Measurements from ENCODE around the gene FOSL1.

FOSL1 gene

DNA sequence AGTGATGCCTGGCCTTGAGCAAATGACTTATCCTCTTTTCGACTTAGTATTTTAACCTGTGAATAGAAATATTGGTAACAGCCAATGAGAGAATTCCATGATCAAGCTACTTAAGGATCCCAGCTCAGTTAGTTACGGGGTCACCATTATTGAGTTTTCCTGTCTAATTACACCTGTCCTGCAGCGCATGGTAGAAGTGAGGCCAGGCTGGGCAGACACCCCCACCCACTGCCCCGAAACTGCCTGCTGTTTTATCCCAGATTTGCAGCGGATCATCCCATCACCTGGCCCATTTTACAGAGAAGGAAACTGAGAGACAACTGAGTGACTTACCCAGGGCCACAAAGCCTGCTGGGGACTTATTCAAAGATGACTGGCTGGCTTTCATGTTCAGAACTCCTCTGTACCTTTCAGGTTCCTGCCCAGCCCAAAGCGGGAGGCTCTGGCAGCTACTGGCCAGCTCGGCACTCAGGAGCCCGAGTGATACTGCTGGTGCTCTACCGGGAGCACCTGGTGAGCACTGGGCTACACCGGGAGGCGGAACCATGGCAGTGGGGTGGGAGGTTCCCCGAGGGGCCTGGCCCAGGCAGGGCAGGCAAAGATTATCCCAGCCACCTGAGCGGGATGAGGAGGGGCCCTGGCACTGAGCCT is 38.5 kb downstream of the FOSL1 start:
- DNase-seq = no peak

- DNase-seq = no peak
Measured at GRCh38 chr11:65861165-65861505, 39.1 kb downstream of the FOSL1 start.

DNA sequence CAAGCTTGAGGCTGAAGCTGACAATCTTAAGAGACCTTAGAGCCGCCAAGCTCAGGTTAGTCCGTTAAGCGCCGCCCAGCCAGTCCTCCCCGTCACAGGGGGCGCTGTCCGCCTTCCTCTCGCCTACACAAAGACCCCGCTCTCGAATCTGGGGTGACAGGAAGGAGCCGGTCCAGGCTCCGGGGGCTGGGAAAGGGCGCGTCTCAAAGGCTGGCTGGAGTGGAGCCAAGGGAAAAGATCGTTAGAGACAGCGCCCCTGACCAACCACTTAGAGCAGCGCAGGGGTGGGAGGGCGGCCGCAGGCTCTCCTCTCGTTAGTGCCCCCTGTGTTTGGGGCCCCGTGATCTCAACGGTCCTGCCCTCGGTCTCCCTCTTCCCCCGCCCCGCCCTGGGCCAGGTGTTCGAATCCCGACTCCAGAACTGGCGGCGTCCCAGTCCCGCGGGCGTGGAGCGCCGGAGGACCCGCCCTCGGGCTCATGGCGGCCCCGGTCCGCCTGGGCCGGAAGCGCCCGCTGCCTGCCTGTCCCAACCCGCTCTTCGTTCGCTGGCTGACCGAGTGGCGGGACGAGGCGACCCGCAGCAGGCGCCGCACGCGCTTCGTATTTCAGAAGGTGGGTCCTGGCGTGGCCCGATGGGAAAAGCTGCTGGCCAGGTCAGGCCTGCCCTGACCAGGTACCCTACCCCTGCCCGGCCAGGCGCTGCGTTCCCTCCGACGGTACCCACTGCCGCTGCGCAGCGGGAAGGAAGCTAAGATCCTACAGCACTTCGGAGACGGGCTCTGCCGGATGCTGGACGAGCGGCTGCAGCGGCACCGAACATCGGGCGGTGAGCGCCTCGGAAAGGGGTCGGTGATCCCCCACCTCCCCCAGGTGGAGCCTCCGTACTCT is 39.7 kb downstream of the FOSL1 start, which contains the start of gene MUS81:
TSS of gene MUS81 (plus strand) at position 156 of the 887 bp plus-strand sequence. CDS start at position 477, 321 bp downstream.
- DNase-seq = peak; percentile 95

DNA sequence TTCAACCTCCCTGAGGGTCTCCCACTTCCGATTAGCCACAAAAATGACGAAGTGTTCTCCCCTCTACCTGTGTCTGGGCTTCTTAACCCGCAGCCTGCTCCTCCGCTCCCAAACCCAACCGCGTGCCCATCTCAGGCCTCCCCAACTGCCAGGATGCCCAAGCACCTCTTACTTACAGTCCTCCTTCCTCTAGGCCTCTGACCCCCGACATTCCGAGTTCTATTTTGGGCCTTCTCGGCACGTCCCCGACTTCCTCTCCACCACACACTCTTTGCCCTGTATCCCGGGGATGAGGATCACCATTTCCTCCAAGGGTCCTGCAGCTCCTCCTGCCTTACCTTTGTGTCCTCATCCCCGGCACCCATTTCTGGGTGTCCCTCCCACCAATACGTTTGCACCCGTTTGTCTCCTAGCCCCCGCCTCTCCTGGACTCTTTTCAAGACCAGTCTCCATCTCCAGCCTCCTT is 40.3 kb downstream of the FOSL1 start:
- DNase-seq = no peak

GRCh38 chr11:65859095-65859811 is 40.9 kb downstream of the FOSL1 start:
- DNase-seq = peak; percentile 92

DNA sequence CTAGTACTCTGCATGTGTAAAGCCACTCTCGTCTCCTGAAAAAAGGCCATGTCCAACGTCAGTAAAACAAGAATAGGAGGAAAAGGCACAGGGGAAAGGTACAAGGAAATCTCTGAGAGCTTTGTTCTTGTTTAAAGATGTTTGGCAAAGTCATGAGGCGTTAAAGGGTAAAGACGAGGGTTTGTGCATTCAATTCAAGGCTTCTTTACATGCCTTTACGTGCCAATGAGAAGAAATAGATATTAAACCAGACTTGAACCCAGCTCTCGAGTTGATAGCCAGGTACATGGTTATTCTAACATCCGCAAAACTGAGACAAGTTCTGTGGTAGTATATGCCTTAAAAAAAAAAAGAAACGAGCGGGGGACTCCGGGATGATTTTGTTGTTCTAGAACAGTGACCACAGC is 41.5 kb downstream of the FOSL1 start:
- DNase-seq = no peak

DNA sequence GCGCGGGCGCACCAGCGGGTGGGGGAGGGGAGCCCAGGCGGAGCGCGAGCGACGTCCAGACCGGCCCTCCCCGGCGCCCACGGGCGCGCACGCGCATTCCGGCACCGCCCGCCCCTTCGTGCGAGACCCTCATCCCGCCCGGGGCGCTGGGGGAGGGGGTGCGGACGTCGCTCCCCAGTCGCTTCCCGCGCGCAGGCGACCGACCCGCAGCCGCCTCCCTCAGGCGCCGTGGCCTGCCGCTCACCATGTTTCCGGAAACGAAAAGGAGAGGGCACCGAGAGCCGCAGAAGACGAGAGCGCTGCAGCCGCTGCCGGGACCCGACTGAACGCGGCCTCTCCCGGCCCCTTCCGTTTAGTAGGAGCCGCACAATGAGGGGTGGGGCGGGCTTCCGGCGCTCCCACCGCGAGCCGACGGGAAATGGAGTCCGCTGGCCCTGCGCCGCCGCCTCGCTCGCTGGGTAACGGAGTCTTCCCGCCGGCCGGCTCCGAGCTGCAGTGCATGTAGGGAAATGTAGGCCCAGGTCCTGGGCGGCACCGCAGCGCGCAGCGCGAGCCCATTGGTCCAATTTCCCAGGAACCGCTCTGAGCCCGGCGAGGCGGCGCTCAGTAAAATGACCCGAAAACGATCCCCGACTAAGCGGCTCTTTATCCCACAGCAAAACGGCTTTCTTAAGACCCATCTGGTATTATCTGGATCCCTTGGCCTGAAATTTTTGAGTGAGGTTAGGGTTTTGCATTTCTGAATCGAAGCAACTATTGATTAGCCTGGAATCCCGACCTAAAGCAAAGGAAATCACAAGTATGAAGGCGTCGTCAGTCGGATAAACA is 42.1 kb downstream of the FOSL1 start, which contains the start of gene CFL1:
TSS of gene CFL1 (minus strand) at position 328 of the 828 bp plus-strand sequence. CDS start at position 247, 81 bp downstream.
- DNase-seq = peak; percentile 96

- peak; percentile 64 for DNase-seq
Measured at GRCh38 chr11:65857500-65857852, 42.7 kb downstream of the FOSL1 start.

DNA sequence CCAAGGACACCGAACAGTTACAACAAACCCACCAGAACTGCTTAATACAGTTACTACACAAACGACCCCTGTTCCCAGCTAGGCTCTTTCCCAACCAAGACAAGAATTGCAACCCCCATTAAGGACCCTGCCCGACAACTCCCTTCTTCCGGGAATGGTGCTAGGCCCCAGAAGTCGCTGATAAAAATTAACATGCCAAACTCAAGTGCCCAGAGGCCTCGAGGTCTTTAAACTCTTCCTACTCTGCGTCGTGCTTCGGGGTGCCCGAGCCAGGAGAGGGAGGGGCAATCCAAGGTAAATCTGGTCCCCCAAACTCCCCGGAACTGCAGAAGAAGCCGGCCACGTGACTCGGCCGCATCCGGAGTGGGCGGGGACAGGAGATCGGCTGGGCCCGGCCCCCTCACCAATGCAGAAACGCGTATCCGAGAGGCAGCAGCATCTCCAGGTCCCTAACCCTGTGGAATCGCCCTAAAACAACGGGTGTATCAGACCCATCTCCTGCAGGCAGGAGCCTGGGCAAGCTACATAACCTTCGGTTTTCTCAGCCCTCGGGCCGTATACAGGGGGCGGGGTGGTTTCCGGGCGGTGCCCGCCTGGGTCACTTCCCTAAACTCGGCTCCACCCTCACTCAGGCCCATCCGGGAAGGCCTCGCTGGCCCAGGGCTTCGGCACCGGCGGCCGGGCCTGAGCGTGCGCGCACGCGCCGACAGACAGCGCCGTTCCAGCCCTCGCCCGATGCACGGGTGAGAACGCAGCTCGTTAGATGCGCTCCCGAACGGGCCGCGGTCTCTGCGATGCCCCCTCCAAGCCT is 43.3 kb downstream of the FOSL1 start:
- DNase-seq = peak; percentile 83

- no peak for DNase-seq
Measured at GRCh38 chr11:65855927-65856363, 44.2 kb downstream of the FOSL1 start.

DNA sequence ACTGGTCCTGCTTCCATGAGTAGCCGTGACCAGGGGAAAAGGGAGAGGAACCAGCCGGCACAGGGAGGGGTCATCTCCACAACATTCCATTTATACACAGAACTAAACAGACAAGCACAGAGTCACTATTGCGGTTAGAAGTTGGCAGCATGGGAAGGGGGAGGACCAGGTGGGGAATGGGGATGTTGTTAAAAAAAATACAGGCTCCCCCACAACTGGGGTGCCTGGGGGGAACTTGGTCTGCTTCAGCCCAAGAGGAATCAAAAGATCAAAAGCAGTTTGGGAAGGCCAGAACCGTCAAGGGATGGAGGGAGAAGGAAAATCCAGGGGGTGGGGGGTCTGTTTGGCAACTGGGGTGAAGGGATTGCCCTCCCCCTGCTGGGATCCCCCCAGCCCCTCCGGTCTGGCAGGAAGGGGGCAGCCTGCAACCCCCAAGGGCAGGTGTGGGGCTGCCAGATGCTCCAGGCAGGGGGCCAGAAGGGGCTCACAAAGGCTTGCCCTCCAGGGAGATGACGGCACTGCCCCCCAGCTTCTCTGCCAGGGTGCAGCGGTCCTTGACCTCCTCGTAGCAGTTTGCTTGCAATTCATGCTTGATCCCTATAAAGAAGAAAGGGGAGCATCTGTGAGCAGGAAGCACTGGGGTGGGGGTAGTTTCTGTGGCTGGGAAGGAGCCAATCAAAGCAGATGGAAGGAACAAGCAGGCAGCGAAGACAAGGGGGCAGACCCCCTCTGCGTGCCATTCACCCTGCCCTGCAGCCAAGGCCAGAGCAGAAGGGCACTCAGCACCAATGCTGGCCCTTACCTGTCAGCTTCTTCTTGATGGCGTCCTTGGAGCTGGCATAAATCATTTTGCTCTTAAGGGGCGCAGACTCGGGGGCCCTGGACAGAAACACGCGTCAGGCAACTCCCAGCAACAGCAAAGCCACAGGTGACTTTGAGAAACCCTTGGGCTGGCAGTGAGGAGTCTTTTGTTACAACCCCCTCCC is 45.0 kb downstream of the FOSL1 start:
- no peak for DNase-seq

- DNase-seq = no peak
Measured at GRCh38 chr11:65854161-65854592, 46.0 kb downstream of the FOSL1 start.

- DNase-seq = no peak
Measured at GRCh38 chr11:65853246-65853979, 46.8 kb downstream of the FOSL1 start.

GRCh38 chr11:65852508-65853245 is 47.5 kb downstream of the FOSL1 start:
- DNase-seq = no peak

DNA sequence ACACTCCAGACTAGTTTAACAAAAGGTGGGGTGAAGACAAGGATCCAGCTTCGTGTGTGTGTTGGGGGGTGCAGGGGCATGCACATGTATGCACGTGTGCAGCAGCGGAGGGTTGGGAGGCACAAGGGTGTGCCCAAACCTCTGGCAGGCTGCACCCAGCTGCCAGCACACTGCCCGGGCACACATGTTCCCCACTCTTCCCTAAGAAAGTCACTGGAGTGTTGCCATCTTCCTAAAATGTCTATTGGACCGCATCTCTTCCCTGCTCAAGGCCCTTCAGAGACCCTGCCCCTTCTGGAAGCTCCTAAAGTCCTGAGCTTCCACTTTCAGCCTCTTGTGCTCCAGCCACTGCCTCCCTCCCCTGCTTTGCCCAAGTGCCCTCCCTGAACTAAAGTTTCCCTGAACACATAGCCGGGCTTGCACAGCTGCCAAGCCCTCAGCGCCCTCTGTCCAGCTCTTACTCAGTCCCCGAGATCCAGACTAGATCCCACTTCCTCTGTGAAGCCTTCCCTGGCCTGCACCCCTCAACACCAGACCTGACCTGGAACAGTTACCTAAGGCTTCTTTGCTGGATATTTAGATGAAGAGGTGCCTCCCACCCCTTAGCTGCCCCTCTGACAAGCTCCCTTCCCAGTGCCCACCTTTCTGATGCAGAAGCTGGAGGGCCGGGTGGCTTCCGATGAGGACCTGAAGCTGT is 48.2 kb downstream of the FOSL1 start:
- DNase-seq = no peak

DNA sequence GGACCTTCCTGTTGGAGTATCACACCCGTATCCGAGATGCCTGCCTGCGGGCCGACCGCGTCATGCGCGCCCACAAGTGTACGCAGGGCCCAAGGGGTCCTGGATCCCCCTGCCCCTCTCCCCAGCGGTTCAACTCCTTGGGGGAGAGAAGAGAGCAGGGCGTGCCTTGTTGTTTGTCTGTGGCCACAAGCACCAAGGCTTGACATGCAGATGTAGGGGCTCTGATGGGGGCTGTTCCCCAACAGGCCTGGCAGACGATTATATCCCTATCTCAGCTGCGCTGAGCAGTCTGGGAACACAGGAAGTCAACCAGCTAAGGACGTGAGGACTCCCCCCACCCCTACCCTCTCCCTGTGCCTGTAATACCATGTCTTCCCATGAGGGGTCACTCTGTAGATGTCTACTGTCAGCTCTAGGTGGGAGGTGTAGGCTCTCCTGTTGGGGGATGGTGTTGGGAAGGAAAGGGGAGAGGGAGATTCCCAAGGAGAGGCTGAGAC is 49.1 kb downstream of the FOSL1 start:
- no peak for DNase-seq

GRCh38 chr11:65850217-65851082 is 49.7 kb downstream of the FOSL1 start:
- no peak for DNase-seq

Data from activated effector memory CD4-positive, alpha-beta T cell treated with Interleukin-2 at 50 U/mL for 16 hours (primary cell).